PFSK-1 (cell line): Measurements from ENCODE around the gene MRPL49.

Experiments used
- REST ChIP-seq, 2 experiments: IDR thresholded peaks; 2 replicates each; pipeline versions ENCODE4 v1.6.1 to v1.8.0; 2011 to 2012; ENCODE audit warnings: low read depth in 2 of 2, low read length in 2 of 2, control low read depth in 1 of 2, inconsistent platforms in 1 of 2, mild to moderate bottlenecking in 1 of 2, moderate library complexity in 1 of 2; ENCODE audit not compliant: insufficient read depth in 1 of 2
- TAF1 ChIP-seq: IDR thresholded peaks from 2 replicates; pipeline ENCODE4 v1.6.1; 2012; ENCODE audit warnings: low read length, control low read depth, borderline replicate concordance; ENCODE audit not compliant: insufficient read depth

- TF ChIP-seq REST (IDR thresholded peaks at IDR 0.05; ENCODE audit: insufficient read depth in 1 of 2, low read depth in 2 of 2, low read length in 2 of 2) (no peak), TAF1 (no peak)
Measured at GRCh38 chr11:65118097-65118837, 3.9 kb upstream of the MRPL49 start.
